Measurements from ENCODE around the gene ANP32A. TPM values are rescaled to one million over a fixed set of nuclear protein-coding genes. Genes with fewer than 3 reads are reported as not detected.

ANP32A gene
- total RNA-seq, 4 donors from 2014 or later, result 22.1 to 45.9 (median 35.3) TPM

- no peak overlapping the region for H3K4me3 ChIP-seq (ENCODE audit: low read depth, poor library complexity, severe bottlenecking)
- peak; percentile 73 to 96 for DNase-seq (ENCODE audit: low spot score in 2 of 2)
- TF ChIP-seq CTCF (IDR thresholded peaks at IDR 0.05) (no peak), POLR2A (IDR thresholded peaks at IDR 0.05) (no peak)
- 55 to 62% methylated on average over 8 of the region's 8 CpGs for WGBS, 2 donors
- intact Hi-C loops (cut with DNase I; ENCODE audit: low total_unique reads), result loop anchor here (5.0 kb wide), 1 partner anchor 1266 kb away; no protein-coding TSS in a partner anchor
These were observed 44.8 kb downstream of the ANP32A start for GRCh38 chr15:68775671-68776476.

GRCh38 chr15:68775236-68775577 is 45.5 kb downstream of the ANP32A start:
- DNase-seq (ENCODE audit: low spot score in 2 of 2), result no peak
- no peak overlapping the region for H3K4me3 ChIP-seq (ENCODE audit: low read depth, poor library complexity, severe bottlenecking)
- intact Hi-C loops (cut with DNase I; ENCODE audit: low total_unique reads), result loop anchor here (5.0 kb wide), 1 partner anchor 1267 kb away; no protein-coding TSS in a partner anchor
- 85 to 86% methylated on average over 3 of the region's 3 CpGs for WGBS, 2 donors
- no peak for TF ChIP-seq CTCF (IDR thresholded peaks at IDR 0.05)
- no peak for TF ChIP-seq POLR2A (IDR thresholded peaks at IDR 0.05)

GRCh38 chr15:68774521-68775235 is 46.0 kb downstream of the ANP32A start:
- WGBS, 2 donors, result 89 to 98% methylated on average over 3 of the region's 3 CpGs
- intact Hi-C loops (cut with DNase I; ENCODE audit: low total_unique reads), result loop anchor here (5.0 kb wide), 1 partner anchor 1268 kb away; no protein-coding TSS in a partner anchor
- H3K4me3 ChIP-seq (ENCODE audit: low read depth, poor library complexity, severe bottlenecking), result no peak overlapping the region
- DNase-seq (ENCODE audit: low spot score in 2 of 2), result no peak
- TF ChIP-seq POLR2A (IDR thresholded peaks at IDR 0.05), result no peak
- no peak for TF ChIP-seq CTCF (IDR thresholded peaks at IDR 0.05)

- no peak for TF ChIP-seq POLR2A (IDR thresholded peaks at IDR 0.05)
- TF ChIP-seq CTCF (IDR thresholded peaks at IDR 0.05), result no peak
- no peak overlapping the region for H3K4me3 ChIP-seq (ENCODE audit: low read depth, poor library complexity, severe bottlenecking)
- WGBS, 2 donors, result 91 to 95% methylated on average over 4 of the region's 4 CpGs
- no peak for DNase-seq (ENCODE audit: low spot score in 2 of 2)
- intact Hi-C loops (cut with DNase I; ENCODE audit: low total_unique reads), result no loop called here
These were observed 46.6 kb downstream of the ANP32A start for GRCh38 chr15:68774120-68774519.

- no peak for DNase-seq (ENCODE audit: low spot score in 2 of 2)
- WGBS, 2 donors, result 77 to 91% methylated on average over 2 of the region's 2 CpGs
- intact Hi-C loops (cut with DNase I; ENCODE audit: low total_unique reads), result no loop called here
- TF ChIP-seq POLR2A (IDR thresholded peaks at IDR 0.05) (no peak), CTCF (IDR thresholded peaks at IDR 0.05) (no peak)
- no peak overlapping the region for H3K4me3 ChIP-seq (ENCODE audit: low read depth, poor library complexity, severe bottlenecking)
These were observed 47.7 kb downstream of the ANP32A start for GRCh38 chr15:68773036-68773435.
